ENCODE data around the gene MINDY4B. TPM values are rescaled to one million over a fixed set of nuclear protein-coding genes. Genes with fewer than 3 reads are reported as not detected.
"Not testable (repeated sequence)": the region's sequence is repeated elsewhere in the genome, so short reads cannot be mapped to it uniquely, and the experiment has no call there.

MINDY4B gene
- total RNA-seq, 1 donor from 2014 or later, result not detected

- TF ChIP-seq CTCF (IDR thresholded peaks at IDR 0.05; ENCODE audit: partially characterized antibody, unreplicated experiment), result no peak
- Mint-ChIP-seq H3K27ac (ENCODE audit: unreplicated experiment) (no peak overlapping the region), H3K27me3 (ENCODE audit: unreplicated experiment) (peaks cover 5% of the 10 kb centered on the region), H3K36me3 (ENCODE audit: unreplicated experiment) (no peaks in the 10 kb centered on the region), H3K4me1 (ENCODE audit: low read depth, unreplicated experiment) (no peaks in the 10 kb centered on the region), H3K4me3 (ENCODE audit: unreplicated experiment) (no peak overlapping the region), H3K9me3 (ENCODE audit: unreplicated experiment) (peaks cover 7% of the 10 kb centered on the region)
- DNase-seq, result no peak
These were observed 43.4 kb downstream of the MINDY4B start for GRCh38 chr3:150861851-150862250.

- H3K4me3 Mint-ChIP-seq (ENCODE audit: unreplicated experiment); DNase-seq; H3K36me3 Mint-ChIP-seq (ENCODE audit: unreplicated experiment); H3K27me3 Mint-ChIP-seq (ENCODE audit: unreplicated experiment); H3K9me3 Mint-ChIP-seq (ENCODE audit: unreplicated experiment); H3K27ac Mint-ChIP-seq (ENCODE audit: unreplicated experiment); H3K4me1 Mint-ChIP-seq (ENCODE audit: low read depth, unreplicated experiment): not testable (repeated sequence)
These were observed 47.3 kb downstream of the MINDY4B start for GRCh38 chr3:150857936-150858335.

- H3K27ac Mint-ChIP-seq (ENCODE audit: unreplicated experiment), result no peak overlapping the region
- peaks cover 3% of the 10 kb centered on the region for H3K9me3 Mint-ChIP-seq (ENCODE audit: unreplicated experiment)
- no peak for TF ChIP-seq CTCF (IDR thresholded peaks at IDR 0.05; ENCODE audit: partially characterized antibody, unreplicated experiment)
- DNase-seq, result no peak
- H3K27me3 Mint-ChIP-seq (ENCODE audit: unreplicated experiment), result no peaks in the 10 kb centered on the region
- no peak overlapping the region for H3K4me3 Mint-ChIP-seq (ENCODE audit: unreplicated experiment)
- no peaks in the 10 kb centered on the region for H3K4me1 Mint-ChIP-seq (ENCODE audit: low read depth, unreplicated experiment)
- no peaks in the 10 kb centered on the region for H3K36me3 Mint-ChIP-seq (ENCODE audit: unreplicated experiment)
These were observed 55.0 kb downstream of the MINDY4B start for GRCh38 chr3:150850191-150850590.

- Mint-ChIP-seq H3K36me3 (ENCODE audit: unreplicated experiment) (no peaks in the 10 kb centered on the region), H3K27me3 (ENCODE audit: unreplicated experiment) (no peaks in the 10 kb centered on the region), H3K4me3 (ENCODE audit: unreplicated experiment) (no peak overlapping the region), H3K27ac (ENCODE audit: unreplicated experiment) (no peak overlapping the region), H3K9me3 (ENCODE audit: unreplicated experiment) (peaks cover 3% of the 10 kb centered on the region), H3K4me1 (ENCODE audit: low read depth, unreplicated experiment) (no peaks in the 10 kb centered on the region)
- no peak for TF ChIP-seq CTCF (IDR thresholded peaks at IDR 0.05; ENCODE audit: partially characterized antibody, unreplicated experiment)
- no peak for DNase-seq
These were observed 56.4 kb downstream of the MINDY4B start for GRCh38 chr3:150848864-150849263.

GRCh38 chr3:150847433-150847832 is 57.8 kb downstream of the MINDY4B start:
- no peak overlapping the region for H3K4me3 Mint-ChIP-seq (ENCODE audit: unreplicated experiment)
- no peaks in the 10 kb centered on the region for H3K36me3 Mint-ChIP-seq (ENCODE audit: unreplicated experiment)
- H3K9me3 Mint-ChIP-seq (ENCODE audit: unreplicated experiment), result peaks cover 3% of the 10 kb centered on the region
- no peak for TF ChIP-seq CTCF (IDR thresholded peaks at IDR 0.05; ENCODE audit: partially characterized antibody, unreplicated experiment)
- H3K27me3 Mint-ChIP-seq (ENCODE audit: unreplicated experiment), result no peaks in the 10 kb centered on the region
- H3K4me1 Mint-ChIP-seq (ENCODE audit: low read depth, unreplicated experiment), result no peaks in the 10 kb centered on the region
- H3K27ac Mint-ChIP-seq (ENCODE audit: unreplicated experiment), result no peak overlapping the region
- DNase-seq, result no peak

GRCh38 chr3:150844484-150844883 is 60.8 kb downstream of the MINDY4B start:
- Mint-ChIP-seq H3K9me3 (ENCODE audit: unreplicated experiment) (no peaks in the 10 kb centered on the region), H3K27me3 (ENCODE audit: unreplicated experiment) (no peaks in the 10 kb centered on the region), H3K27ac (ENCODE audit: unreplicated experiment) (no peak overlapping the region), H3K4me3 (ENCODE audit: unreplicated experiment) (no peak overlapping the region), H3K4me1 (ENCODE audit: low read depth, unreplicated experiment) (no peaks in the 10 kb centered on the region), H3K36me3 (ENCODE audit: unreplicated experiment) (no peaks in the 10 kb centered on the region)
- no peak for TF ChIP-seq CTCF (IDR thresholded peaks at IDR 0.05; ENCODE audit: partially characterized antibody, unreplicated experiment)
- DNase-seq, result no peak
